Activated T-cell treated with anti-CD3 and anti-CD28 coated beads for 48 hours (primary cell): ENCODE results near the gene PRAMEF20.
"Not testable (repeated sequence)": the region's sequence is repeated elsewhere in the genome, so short reads cannot be mapped to it uniquely, and the experiment has no call there.

Source experiments
- DNase-seq: peaks from one replicate; pipeline ENCODE4 v3.0.0-alpha.2; 2020; ENCODE audit warnings: low read depth

The PRAMEF20 gene

GRCh38 chr1:13410150-13410549, at the start of gene PRAMEF20:
PRAMEF20 (plus strand) TSS chr1:13410450; CDS start chr1:13416355, 5,905 bp downstream.
- not testable (repeated sequence) for DNase-seq

- not testable (repeated sequence) for DNase-seq
These were observed 47.9 kb upstream of the PRAMEF20 start for GRCh38 chr1:13362364-13362763.

- not testable (repeated sequence) for DNase-seq
These were observed 45.3 kb upstream of the PRAMEF20 start for GRCh38 chr1:13364928-13365327.

- not testable (repeated sequence) for DNase-seq
These were observed 43.7 kb upstream of the PRAMEF20 start for GRCh38 chr1:13366536-13366935.

- DNase-seq = peak; percentile 8
These were observed 41.7 kb upstream of the PRAMEF20 start for GRCh38 chr1:13368544-13368943.

- not testable (repeated sequence) for DNase-seq
These were observed 31.3 kb upstream of the PRAMEF20 start for GRCh38 chr1:13378983-13379382.

GRCh38 chr1:13380380-13380779, 29.9 kb upstream of the PRAMEF20 start:
- not testable (repeated sequence) for DNase-seq

- DNase-seq = not testable (repeated sequence)
These were observed 20.9 kb upstream of the PRAMEF20 start, which contains the start of gene PRAMEF17 for GRCh38 chr1:13389332-13389731. PRAMEF17 (plus strand) TSS chr1:13389632; CDS start chr1:13389658, 26 bp downstream.

GRCh38 chr1:13393004-13393403, 17.2 kb upstream of the PRAMEF20 start:
- not testable (repeated sequence) for DNase-seq

- DNase-seq = not testable (repeated sequence)
These were observed 15.5 kb upstream of the PRAMEF20 start for GRCh38 chr1:13394761-13395160.

GRCh38 chr1:13395311-13395710, 14.9 kb upstream of the PRAMEF20 start:
- DNase-seq = not testable (repeated sequence)

- DNase-seq = no peak
These were observed 2.4 kb upstream of the PRAMEF20 start for GRCh38 chr1:13407811-13408210.

- DNase-seq = no peak
These were observed 20.2 kb downstream of the PRAMEF20 start for GRCh38 chr1:13430495-13430894.

- DNase-seq = no peak
These were observed 22.0 kb downstream of the PRAMEF20 start for GRCh38 chr1:13432251-13432650.

- not testable (repeated sequence) for DNase-seq
These were observed 23.6 kb downstream of the PRAMEF20 start for GRCh38 chr1:13433694-13434358.

GRCh38 chr1:13435458-13435857, 25.2 kb downstream of the PRAMEF20 start:
- DNase-seq = no peak

GRCh38 chr1:13439104-13439783, 29.0 kb downstream of the PRAMEF20 start:
- not testable (repeated sequence) for DNase-seq

- DNase-seq = no peak
These were observed 33.2 kb downstream of the PRAMEF20 start for GRCh38 chr1:13443335-13443979.

- DNase-seq = no peak
These were observed 40.0 kb downstream of the PRAMEF20 start for GRCh38 chr1:13450204-13450603.

- DNase-seq = no peak
These were observed 41.2 kb downstream of the PRAMEF20 start for GRCh38 chr1:13451399-13451965.

- DNase-seq = no peak
These were observed 46.8 kb downstream of the PRAMEF20 start for GRCh38 chr1:13456904-13457532.

GRCh38 chr1:13461977-13462376, 51.7 kb downstream of the PRAMEF20 start:
- no peak for DNase-seq
